Mesangial cell (primary cell): ENCODE results near the gene RTL5. TPM values are rescaled to one million over a fixed set of nuclear protein-coding genes. Genes with fewer than 3 reads are reported as not detected.

Source experiments
- total RNA-seq: library from RNA; depleted of rRNA; stranded (reverse); fragments of >200 nt; gene quantifications from 2 replicates; pipeline ENCODE4 v1.2.3, GENCODE V29; 2015

RTL5 gene
- 1.1 and 2.7 TPM in 2 replicates for total RNA-seq

GRCh38 chrX:72131317-72132294, at the start of gene RTL5:
Gene RTL5 (minus strand): TSS chrX:72131915.

Other genes with a start within 250 kb of the RTL5 start
- gene NHSL2, start 221.1 kb downstream of the RTL5 start, total RNA-seq, result 2.0 and 2.8 TPM in 2 replicates
- gene PIN4, start 49.8 kb upstream of the RTL5 start, total RNA-seq, result 3.8 and 6.0 TPM in 2 replicates
- 0.25 and 7.2 TPM in 2 replicates for gene ERCC6L, start 107.1 kb upstream of the RTL5 start, total RNA-seq
- gene RPS4X, start 145.3 kb upstream of the RTL5 start, total RNA-seq, result 850 and 993 TPM in 2 replicates
- not detected in 2 replicates for gene CITED1, start 174.0 kb upstream of the RTL5 start, total RNA-seq